HFFc6 (cell line): Measurements from ENCODE around the gene PSD4. TPM values are rescaled to one million over a fixed set of nuclear protein-coding genes. Genes with fewer than 3 reads are reported as not detected.

Experiments
- DNase-seq: peaks from one replicate; pipeline ENCODE4 v3.0.0-alpha.2; 2018
- H3K27ac Mint-ChIP-seq: 2 replicates; pipeline ENCODE4 v1.8.0; 2020; ENCODE audit warnings: mild to moderate bottlenecking, mixed read lengths
- H3K27me3 Mint-ChIP-seq: 2 replicates; pipeline ENCODE4 v1.8.0; 2021; ENCODE audit warnings: mild to moderate bottlenecking, moderate library complexity, mixed read lengths; ENCODE audit not compliant: insufficient read depth
- H3K36me3 Mint-ChIP-seq: 2 replicates; pipeline ENCODE4 v1.8.0; 2021; ENCODE audit warnings: low read depth, mixed read lengths
- H3K4me1 Mint-ChIP-seq: 2 replicates; pipeline ENCODE4 v1.8.0; 2020; ENCODE audit warnings: low read depth, mixed read lengths
- H3K4me3 Mint-ChIP-seq: 2 replicates; pipeline ENCODE4 v1.8.0; 2020; ENCODE audit warnings: mild to moderate bottlenecking, moderate library complexity, mixed read lengths
- H3K9me3 Mint-ChIP-seq: 2 replicates; pipeline ENCODE4 v1.8.0; 2020; ENCODE audit warnings: mild to moderate bottlenecking, mixed read lengths
- total RNA-seq, 6 experiments: library from RNA; stranded (reverse); fragmentation: NEBNext Ultra II Directional; extraction: Animal tissue kit (Norgen Biotek cat#: 25700); gene quantifications; 2 replicates in 1 of 6; 3 replicates in 5 of 6; pipeline ENCODE4 v1.2.3, GENCODE V29; 2021
- TF ChIP-seq, protein P1 (sequence below): fragments of 200-600 bp; sonication (generic); IDR thresholded peaks from 2 replicates; pipeline ENCODE4 v1.5.0; 2021; ENCODE audit warnings: antibody characterized with exemption, mild to moderate bottlenecking

Gene PSD4
- total RNA-seq, 6 experiments from 2014 or later: 0.76 to 1.8 (median 1.1) TPM

DNA sequence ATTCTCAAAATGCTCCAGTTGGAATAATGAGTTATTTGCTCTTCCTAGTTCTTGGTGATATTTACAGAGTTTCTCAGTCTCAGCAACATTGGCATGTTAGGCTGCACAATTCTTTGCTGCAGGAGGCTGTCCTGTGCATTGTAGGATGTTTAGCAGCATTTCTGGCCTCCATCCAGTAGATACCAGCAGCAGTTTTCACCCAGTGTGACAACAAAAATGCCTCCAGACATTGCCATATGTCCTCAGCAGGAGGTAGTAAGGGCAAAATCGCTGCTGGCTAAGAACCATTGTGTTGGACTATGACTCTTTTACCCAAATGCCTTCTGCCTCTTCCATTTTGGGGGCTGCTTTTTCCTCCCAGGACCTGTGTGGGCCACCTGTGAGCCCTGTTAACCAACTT lies 54.6 kb downstream of the PSD4 start:
- peaks cover 3% of the 10 kb centered on the region for H3K27me3 Mint-ChIP-seq
- H3K36me3 Mint-ChIP-seq: no peaks in the 10 kb centered on the region
- H3K27ac Mint-ChIP-seq: no peak overlapping the region
- no peak for DNase-seq
- H3K4me1 Mint-ChIP-seq: peaks cover 6% of the 10 kb centered on the region
- no peak overlapping the region for H3K4me3 Mint-ChIP-seq
- H3K9me3 Mint-ChIP-seq: no peaks in the 10 kb centered on the region
- TF ChIP-seq, protein P1, sequence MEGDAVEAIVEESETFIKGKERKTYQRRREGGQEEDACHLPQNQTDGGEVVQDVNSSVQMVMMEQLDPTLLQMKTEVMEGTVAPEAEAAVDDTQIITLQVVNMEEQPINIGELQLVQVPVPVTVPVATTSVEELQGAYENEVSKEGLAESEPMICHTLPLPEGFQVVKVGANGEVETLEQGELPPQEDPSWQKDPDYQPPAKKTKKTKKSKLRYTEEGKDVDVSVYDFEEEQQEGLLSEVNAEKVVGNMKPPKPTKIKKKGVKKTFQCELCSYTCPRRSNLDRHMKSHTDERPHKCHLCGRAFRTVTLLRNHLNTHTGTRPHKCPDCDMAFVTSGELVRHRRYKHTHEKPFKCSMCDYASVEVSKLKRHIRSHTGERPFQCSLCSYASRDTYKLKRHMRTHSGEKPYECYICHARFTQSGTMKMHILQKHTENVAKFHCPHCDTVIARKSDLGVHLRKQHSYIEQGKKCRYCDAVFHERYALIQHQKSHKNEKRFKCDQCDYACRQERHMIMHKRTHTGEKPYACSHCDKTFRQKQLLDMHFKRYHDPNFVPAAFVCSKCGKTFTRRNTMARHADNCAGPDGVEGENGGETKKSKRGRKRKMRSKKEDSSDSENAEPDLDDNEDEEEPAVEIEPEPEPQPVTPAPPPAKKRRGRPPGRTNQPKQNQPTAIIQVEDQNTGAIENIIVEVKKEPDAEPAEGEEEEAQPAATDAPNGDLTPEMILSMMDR: no peak

DNA sequence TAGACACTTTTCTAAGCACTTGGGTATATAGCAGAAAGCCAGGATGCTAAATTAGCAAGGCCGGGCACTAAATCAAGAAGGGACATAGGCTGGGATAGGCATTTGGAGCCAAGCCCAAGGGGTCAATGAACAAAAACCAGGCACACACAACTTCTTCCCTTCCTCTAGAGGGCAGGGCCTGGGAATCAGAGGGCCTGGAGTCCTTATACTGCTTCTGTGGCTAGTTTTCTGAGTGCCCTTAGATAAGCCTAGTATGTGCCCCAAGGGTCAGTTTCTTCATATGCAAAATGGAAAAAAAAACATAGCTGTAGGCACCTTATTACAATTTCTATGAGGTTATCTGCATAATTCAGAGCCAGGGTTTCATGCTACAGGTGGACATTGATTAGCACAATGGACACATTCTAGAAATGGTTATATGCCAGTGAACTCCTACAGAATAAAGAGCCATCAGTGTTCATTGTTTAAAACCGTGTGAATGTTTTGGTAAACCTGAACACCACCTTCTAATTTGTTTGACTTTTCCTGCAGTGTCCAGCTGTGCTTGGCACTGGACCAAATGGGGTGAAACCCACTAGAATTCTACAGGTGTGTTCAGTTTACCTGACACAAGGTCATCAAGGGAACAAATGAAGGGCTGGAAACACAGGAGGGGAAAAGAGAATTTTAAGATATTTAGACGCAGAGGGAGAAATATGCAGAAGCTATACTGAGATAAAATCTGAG lies 55.4 kb downstream of the PSD4 start:
- Mint-ChIP-seq H3K9me3 (no peaks in the 10 kb centered on the region), H3K27me3 (peaks cover 3% of the 10 kb centered on the region), H3K27ac (no peak overlapping the region), H3K36me3 (no peaks in the 10 kb centered on the region), H3K4me1 (peaks cover 6% of the 10 kb centered on the region), H3K4me3 (no peak overlapping the region)
- TF ChIP-seq, protein P1: no peak
- DNase-seq: no peak

DNA sequence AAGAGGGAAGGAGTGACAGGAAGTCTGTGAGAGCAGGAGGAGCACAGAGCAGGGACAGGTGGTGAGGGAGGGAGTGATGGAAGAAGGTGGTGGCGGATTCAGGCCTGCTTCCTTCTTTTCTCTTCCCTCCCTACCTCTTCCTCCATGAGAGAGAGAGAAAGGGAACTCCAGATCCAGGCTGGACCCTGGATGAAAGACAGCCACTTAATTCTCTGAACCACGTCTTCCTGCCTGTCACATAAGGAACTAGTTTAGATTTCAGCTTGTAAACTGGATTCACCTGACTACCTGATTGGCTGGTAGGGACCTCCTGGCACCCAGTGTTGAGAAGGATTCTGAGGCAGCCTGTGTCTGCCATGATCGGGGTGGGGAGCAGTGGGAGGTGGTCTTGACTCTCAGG lies 56.0 kb downstream of the PSD4 start:
- Mint-ChIP-seq H3K27me3 (peaks cover 2% of the 10 kb centered on the region), H3K27ac (no peak overlapping the region), H3K9me3 (no peaks in the 10 kb centered on the region), H3K36me3 (no peaks in the 10 kb centered on the region), H3K4me1 (peaks cover 9% of the 10 kb centered on the region), H3K4me3 (no peak overlapping the region)
- DNase-seq: no peak
- TF ChIP-seq, protein P1: no peak

DNA sequence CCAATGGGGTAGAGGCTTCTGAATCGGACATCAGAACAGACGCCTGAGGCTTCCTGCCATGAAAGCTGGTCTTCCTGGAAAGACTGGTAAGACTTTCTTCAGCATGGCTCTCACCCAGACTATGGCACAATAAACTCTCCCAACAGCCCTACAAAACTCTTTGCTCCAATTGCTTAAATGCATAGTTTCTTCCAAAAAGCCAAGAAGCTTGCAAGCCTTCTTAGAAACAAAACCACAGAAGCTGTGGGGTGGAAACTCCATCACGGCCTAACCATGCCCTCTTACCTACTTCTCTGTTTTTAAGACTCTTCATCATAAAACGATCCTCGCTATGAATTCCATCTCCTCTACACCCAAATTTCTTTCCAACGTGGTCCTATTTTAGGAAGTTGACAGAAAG lies 56.8 kb downstream of the PSD4 start:
- H3K27ac Mint-ChIP-seq: no peak overlapping the region
- no peak for DNase-seq

DNA sequence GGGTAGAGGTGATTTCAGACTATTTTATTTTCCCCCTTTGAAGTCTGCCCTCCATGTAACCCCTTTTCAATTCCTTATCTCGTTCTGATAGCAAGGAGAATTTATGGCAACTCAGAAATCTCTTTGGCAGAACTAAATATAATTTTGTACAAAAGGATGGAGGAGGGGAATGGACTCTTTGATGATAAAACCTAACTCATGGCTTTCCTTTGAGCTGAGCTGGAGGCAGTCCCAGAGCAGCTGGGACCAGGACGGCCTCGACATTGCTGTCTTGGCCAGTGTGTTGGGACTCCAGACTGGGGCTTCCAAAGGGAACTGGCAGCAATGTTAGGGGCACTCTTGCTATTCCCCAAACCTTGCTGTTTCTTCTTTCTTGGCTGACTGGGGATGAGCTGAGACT lies 57.3 kb downstream of the PSD4 start:
- Mint-ChIP-seq H3K36me3 (no peaks in the 10 kb centered on the region), H3K27ac (no peak overlapping the region), H3K9me3 (no peaks in the 10 kb centered on the region), H3K27me3 (peaks cover 2% of the 10 kb centered on the region), H3K4me3 (no peak overlapping the region), H3K4me1 (peaks cover 13% of the 10 kb centered on the region)
- TF ChIP-seq, protein P1: no peak
- no peak for DNase-seq

More for the DNA sequence above, 56.8 kb downstream of the PSD4 start:
- H3K9me3 Mint-ChIP-seq: no peaks in the 10 kb centered on the region
- no peaks in the 10 kb centered on the region for H3K36me3 Mint-ChIP-seq
- peaks cover 13% of the 10 kb centered on the region for H3K4me1 Mint-ChIP-seq
- peaks cover 2% of the 10 kb centered on the region for H3K27me3 Mint-ChIP-seq
- H3K4me3 Mint-ChIP-seq: no peak overlapping the region
- TF ChIP-seq, protein P1: no peak
